Smooth muscle cell of the umbilical artery (primary cell): Measurements from ENCODE around the gene AP4M1. TPM values are rescaled to one million over a fixed set of nuclear protein-coding genes. Genes with fewer than 3 reads are reported as not detected.

ENCODE experiments used
- total RNA-seq: library from RNA; depleted of rRNA; stranded (reverse); fragments of >200 nt; gene quantifications from 2 replicates; pipeline ENCODE4 v1.2.3, GENCODE V29; 2014

Gene AP4M1
- total RNA-seq, result 26.1 and 40.4 TPM in 2 replicates

GRCh38 chr7:100101016-100101862 is at the start of gene AP4M1, which contains the start of gene MCM7:
TSS of gene AP4M1 (plus strand) at chr7:100101643. CDS start at chr7:100101715, 72 bp downstream.
TSS of gene MCM7 (minus strand) at chr7:100101397. CDS start at chr7:100101294, 103 bp downstream.

GRCh38 chr7:100081535-100082102 is 19.8 kb upstream of the AP4M1 start, which contains the start of gene ZNF3:
TSS of gene ZNF3 (minus strand) at chr7:100081723. CDS start at chr7:100077357, 4,366 bp downstream.

GRCh38 chr7:100088621-100089457 is 12.6 kb upstream of the AP4M1 start, which contains the start of gene COPS6:
TSS of gene COPS6 (plus strand) at chr7:100088969. CDS start at chr7:100088991, 22 bp downstream.

GRCh38 chr7:100119072-100119969 is 17.9 kb downstream of the AP4M1 start, which contains the start of the genes CNPY4 and TAF6:
TSS of gene CNPY4 (plus strand) at chr7:100119634. CDS start at chr7:100119745, 111 bp downstream.
TSS of gene TAF6 (minus strand) at chr7:100119358. CDS start at chr7:100114209, 5,149 bp downstream.

GRCh38 chr7:100126931-100127865 is 25.8 kb downstream of the AP4M1 start, which contains the start of gene MBLAC1:
TSS of gene MBLAC1 (plus strand) at chr7:100126967. CDS start at chr7:100127396, 429 bp downstream.

GRCh38 chr7:100148559-100149328 is 47.3 kb downstream of the AP4M1 start, which contains the start of gene LAMTOR4:
TSS of gene LAMTOR4 (plus strand) at chr7:100148918. CDS start at chr7:100148973, 55 bp downstream.

Other genes starting within 250 kb of the AP4M1 start
- not detected in 2 replicates for gene OR2AE1, start 224.6 kb upstream of the AP4M1 start, total RNA-seq
- gene TRIM4, start 182.1 kb upstream of the AP4M1 start, total RNA-seq, result 28.3 and 29.7 TPM in 2 replicates
- not detected in 2 replicates for gene GJC3, start 172.0 kb upstream of the AP4M1 start, total RNA-seq
- 0.32 TPM in 1 of 2 replicates, not detected in the other for gene AZGP1, start 125.6 kb upstream of the AP4M1 start, total RNA-seq
- gene ZKSCAN1, start 86.0 kb upstream of the AP4M1 start, total RNA-seq, result 46.6 and 48.1 TPM in 2 replicates
- 7.4 and 8.9 TPM in 2 replicates for gene ZSCAN21, start 51.9 kb upstream of the AP4M1 start, total RNA-seq
- gene ZNF3, start 19.9 kb upstream of the AP4M1 start, total RNA-seq, result 26.4 and 30.4 TPM in 2 replicates
- 70.4 and 107 TPM in 2 replicates for gene COPS6, start 12.7 kb upstream of the AP4M1 start, total RNA-seq
- gene MCM7, start 246 bp upstream of the AP4M1 start, total RNA-seq, result 14.6 and 57.5 TPM in 2 replicates
- 47.8 and 83.0 TPM in 2 replicates for gene TAF6, start 17.7 kb downstream of the AP4M1 start, total RNA-seq
- gene CNPY4, start 18.0 kb downstream of the AP4M1 start, total RNA-seq, result 33.4 and 61.5 TPM in 2 replicates
- gene MBLAC1, start 25.3 kb downstream of the AP4M1 start, total RNA-seq, result 1.8 and 2.2 TPM in 2 replicates
- 30.5 and 91.8 TPM in 2 replicates for gene LAMTOR4, start 47.3 kb downstream of the AP4M1 start, total RNA-seq
- gene TRAPPC14, start 57.1 kb downstream of the AP4M1 start, total RNA-seq, result 5.9 and 8.3 TPM in 2 replicates
- 2.1 and 6.1 TPM in 2 replicates for gene GAL3ST4, start 67.0 kb downstream of the AP4M1 start, total RNA-seq
- gene GPC2, start 75.7 kb downstream of the AP4M1 start, total RNA-seq, result 3.9 and 6.0 TPM in 2 replicates
- 0.88 and 1.2 TPM in 2 replicates for gene STAG3, start 76.3 kb downstream of the AP4M1 start, total RNA-seq
- gene PVRIG, start 118.3 kb downstream of the AP4M1 start, total RNA-seq, result not detected in 2 replicates
- gene SPDYE3, start 206.1 kb downstream of the AP4M1 start, total RNA-seq, result not detected in 2 replicates